ENCODE data around the gene PARD3B.
"Not testable (repeated sequence)": the region's sequence is repeated elsewhere in the genome, so short reads cannot be mapped to it uniquely, and the experiment has no call there.

PARD3B gene

GRCh38 chr2:205451901-205452512 is 906.7 kb downstream of the PARD3B start:
- no peak for DNase-seq

GRCh38 chr2:205453202-205453601 is 907.9 kb downstream of the PARD3B start:
- no peak for DNase-seq

GRCh38 chr2:205456682-205457081 is 911.4 kb downstream of the PARD3B start:
- no peak for DNase-seq

DNA sequence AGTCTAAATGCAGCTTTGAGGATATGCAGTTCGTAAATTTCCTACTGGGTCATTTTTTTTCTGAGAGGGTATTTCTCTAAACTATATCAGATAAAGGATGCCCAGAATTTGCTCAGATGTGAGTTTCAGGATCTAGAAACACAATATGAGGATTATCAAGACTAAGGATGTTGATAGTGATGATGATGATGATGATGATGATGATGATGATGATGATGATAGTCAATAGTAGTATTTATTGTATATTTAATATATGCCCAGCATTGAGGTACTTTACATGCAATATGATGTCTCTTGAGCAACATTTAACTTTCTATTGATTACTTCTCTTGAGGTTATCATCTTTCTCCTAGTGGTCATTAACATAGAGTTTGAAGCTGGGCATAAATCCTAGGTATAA is 914.9 kb downstream of the PARD3B start:
- no peak for DNase-seq

GRCh38 chr2:205461169-205461568 is 915.9 kb downstream of the PARD3B start:
- DNase-seq, result no peak

DNA sequence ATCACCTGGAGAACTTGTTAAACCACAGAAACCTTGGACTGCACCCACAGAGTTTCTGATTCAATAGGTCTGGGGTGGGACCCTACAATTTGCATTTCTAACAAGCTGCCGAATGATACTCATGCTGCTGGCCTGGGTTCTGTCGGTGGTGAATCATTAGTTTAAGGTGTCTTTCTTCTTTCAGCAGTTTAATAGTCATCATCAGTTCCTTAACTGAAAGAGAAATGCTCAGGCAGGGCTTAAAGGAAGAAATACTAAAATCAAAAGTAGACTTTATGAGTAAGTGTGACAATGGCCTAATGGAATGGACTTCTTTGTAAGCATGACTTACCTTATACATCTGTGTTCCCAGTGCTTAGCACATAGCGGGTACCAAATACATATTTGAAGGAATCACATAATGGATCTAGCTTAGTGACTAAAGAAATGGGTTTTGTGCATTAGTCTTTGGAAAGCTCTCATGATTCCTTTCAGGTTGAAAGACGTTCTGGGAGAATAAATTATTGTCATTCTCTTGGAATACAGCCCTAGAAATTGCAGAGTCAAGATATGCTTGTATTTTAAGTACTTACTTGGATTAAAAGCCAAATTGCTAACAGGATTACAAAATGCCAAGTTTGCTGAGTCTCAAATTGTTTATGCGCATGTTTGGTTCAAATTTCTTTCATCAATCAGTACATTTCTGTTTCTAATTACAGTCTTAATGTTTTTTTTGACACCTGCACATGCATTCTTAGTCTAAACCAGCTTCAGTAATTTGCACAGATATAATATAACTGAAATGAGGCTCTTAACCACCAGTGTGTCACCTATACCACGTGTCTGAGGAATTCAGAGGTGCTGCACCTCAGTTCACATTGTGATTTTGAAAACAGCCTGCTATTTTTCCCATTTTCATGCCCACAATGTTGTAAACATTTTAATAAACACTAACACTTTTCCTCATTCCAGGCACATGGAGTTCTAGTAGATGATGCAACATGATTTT is 916.7 kb downstream of the PARD3B start:
- DNase-seq, result no peak

- no peak for DNase-seq
These were observed 917.5 kb downstream of the PARD3B start for GRCh38 chr2:205462681-205463345.

GRCh38 chr2:205463466-205464025 is 918.3 kb downstream of the PARD3B start:
- DNase-seq, result no peak

DNA sequence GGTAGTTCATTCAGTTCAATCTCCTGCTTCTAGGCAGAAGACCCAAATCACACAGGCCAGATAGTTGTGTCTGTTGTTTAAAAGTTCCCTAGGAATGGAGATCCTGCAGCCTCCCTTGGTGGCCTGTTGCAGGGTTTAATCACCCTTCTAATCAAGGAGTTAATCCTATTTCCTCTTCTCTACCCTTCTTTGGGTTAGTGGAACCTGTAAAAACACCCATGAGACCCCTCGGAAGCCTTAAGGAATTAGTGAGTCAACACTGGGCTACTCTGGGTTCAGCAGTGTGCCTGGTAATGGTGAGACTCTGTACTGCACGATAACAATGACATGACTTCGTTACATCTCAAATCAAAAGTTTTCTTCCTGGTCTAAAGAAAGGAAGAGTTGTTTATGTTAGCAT is 919.4 kb downstream of the PARD3B start:
- no peak for DNase-seq

- no peak for DNase-seq
These were observed 920.5 kb downstream of the PARD3B start for GRCh38 chr2:205465791-205466190.

DNA sequence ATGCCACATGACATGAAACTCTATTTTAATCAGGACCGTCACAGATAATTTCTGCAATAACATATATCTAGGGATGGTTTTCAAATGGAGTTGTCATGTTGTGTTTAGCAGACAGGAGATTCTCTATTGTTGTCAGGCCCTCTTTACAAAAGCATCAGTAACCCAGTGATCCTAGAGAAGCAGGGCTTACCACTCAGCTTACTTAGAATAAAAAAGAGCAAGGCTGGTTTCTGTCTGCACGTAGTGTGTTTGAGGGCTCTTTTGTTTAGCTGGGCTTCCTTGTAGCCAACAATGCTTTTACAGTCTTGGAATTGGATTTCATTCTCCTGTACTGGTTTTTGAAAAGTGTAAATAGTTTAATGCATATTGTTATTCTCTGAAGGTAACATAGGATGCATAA is 926.5 kb downstream of the PARD3B start:
- no peak for DNase-seq

DNA sequence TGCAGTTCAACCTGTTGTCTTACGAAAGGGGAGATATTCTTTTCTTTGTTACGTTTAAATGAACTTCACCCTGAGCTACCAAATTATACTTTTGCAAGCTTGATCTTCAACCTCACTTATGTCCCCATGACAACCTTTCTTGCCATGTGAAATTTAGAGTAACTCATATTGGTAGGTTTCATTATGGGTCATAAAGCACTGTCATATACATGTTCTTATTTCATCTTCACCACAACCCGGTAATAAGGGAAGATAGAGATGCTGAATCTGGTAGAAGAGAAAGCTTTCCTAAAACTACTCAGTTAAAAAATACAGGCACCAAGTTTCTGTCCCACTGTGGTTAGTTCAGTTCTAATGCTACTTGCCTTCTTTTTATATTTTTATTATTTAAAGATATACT is 928.5 kb downstream of the PARD3B start:
- no peak for DNase-seq

- DNase-seq, result no peak
These were observed 929.6 kb downstream of the PARD3B start for GRCh38 chr2:205474741-205475415.

- DNase-seq, result no peak
These were observed 930.1 kb downstream of the PARD3B start for GRCh38 chr2:205475416-205475768.

GRCh38 chr2:205477016-205477705 is 931.9 kb downstream of the PARD3B start:
- no peak for DNase-seq

GRCh38 chr2:205481861-205482260 is 936.6 kb downstream of the PARD3B start:
- no peak for DNase-seq

DNA sequence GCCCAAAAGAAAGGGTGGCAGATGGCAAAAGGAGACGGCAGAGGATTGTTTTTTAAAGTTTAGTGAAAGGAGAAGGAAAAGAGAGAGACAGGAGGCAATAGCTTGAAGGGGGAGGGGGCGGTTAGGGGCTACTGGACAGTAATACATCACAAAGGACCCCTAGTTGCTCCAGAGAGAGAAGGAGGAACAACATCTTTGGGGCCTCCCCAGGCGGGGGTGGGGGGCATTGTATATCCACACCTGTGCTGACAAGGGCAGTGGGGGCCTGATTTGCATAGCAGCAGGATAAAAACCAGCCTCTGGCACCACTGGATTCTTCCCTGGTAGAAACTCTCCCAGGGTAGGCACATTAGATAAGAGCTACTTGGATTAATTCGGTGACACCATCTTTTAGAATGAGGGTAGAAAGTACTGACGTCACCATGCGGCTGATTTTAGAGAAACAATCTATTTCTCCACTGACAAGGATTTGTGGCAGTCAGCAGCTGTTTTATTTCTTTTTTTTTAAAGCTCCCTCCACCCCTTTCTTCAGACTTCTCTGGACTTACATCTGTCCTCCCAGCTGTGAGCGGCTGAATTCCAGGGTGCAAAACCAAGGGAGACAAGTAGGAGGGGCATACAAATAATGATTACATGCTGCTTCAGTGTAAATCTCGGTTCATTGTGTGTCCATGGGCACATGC is 937.3 kb downstream of the PARD3B start:
- DNase-seq, result no peak

DNA sequence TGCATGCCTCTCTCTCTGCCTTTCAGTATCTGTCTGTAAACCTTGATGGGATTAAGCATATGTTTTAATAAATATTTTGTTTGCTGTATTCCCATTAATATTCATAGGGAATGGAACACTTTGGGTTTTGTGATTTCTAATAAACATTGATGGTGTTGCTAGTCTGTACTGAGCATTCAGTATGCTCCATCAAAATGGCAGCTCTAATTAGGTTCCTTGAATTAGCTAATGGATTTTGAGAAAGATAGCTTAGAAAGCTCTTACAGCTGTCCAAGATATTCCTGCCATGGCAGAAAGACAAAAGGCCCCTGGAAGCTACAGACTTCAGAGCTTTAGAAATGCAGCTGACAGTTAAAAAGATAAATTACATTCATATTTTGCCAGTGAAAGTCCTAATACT is 937.8 kb downstream of the PARD3B start:
- no peak for DNase-seq

- no peak for DNase-seq
These were observed 938.9 kb downstream of the PARD3B start for GRCh38 chr2:205484215-205484614.

DNA sequence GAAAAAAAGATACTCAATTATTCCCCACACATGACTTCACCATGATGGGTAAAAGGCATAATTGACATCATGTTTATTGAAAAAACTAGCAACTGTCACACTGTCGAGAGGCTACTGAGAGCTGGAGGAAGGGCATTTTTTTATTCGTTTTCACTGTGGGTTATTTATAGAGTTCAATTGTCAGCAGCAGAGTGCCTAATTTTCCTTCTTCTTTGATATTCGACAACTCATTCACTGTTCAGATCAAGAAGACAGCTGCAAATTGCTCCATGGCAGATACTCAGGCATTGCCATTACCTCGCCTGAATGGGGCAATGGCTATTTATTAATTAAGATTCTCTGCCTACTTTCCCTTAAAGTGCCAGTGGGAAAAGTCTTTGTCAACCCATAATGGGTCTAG is 939.5 kb downstream of the PARD3B start:
- no peak for DNase-seq

GRCh38 chr2:205493528-205493927 is 948.3 kb downstream of the PARD3B start:
- not testable (repeated sequence) for DNase-seq
